A549 (cell line): ENCODE measurements around the gene DBNDD1.

Experiments used
- EP300 ChIP-seq, 2 experiments: fragments of >200 bp; sonication (Bioruptor Twin); formaldehyde crosslinking; IDR thresholded peaks; 2 replicates in 1 of 2; 3 replicates in 1 of 2; pipeline ENCODE4 v1.6.1; 2016 to 2017
- NFE2L2 ChIP-seq: fragments of 150-350 bp; conservative IDR thresholded peaks from 2 replicates; pipeline ENCODE4 v1.6.1; 2014; ENCODE audit warnings: low read length
- POLR2A ChIP-seq: IDR thresholded peaks from 2 replicates; pipeline ENCODE4 v1.6.1; 2012; ENCODE audit warnings: mild to moderate bottlenecking, low read length
- RCOR1 ChIP-seq: fragments of 150-350 bp; IDR thresholded peaks from 2 replicates; pipeline ENCODE4 v1.6.1; 2014; ENCODE audit warnings: antibody characterized with exemption, low read length, low read depth
- RFX5 ChIP-seq: fragments of 450-650 bp; IDR thresholded peaks from 2 replicates; pipeline ENCODE4 v1.7.1; 2014; ENCODE audit warnings: antibody characterized with exemption, mild to moderate bottlenecking, moderate library complexity
- ZFP36 ChIP-seq: fragments of 450-650 bp; IDR thresholded peaks from 2 replicates; pipeline ENCODE4 v1.6.1; 2014; ENCODE audit warnings: borderline replicate concordance; ENCODE audit not compliant: partially characterized antibody
- TF ChIP-seq, protein P1 (sequence below): fragments of >200 bp; sonication (Bioruptor Twin); formaldehyde crosslinking; IDR thresholded peaks from 3 replicates; pipeline ENCODE4 v1.5.1; 2016
- TF ChIP-seq, protein P2 (sequence below): fragments of >200 bp; sonication (Bioruptor Twin); formaldehyde crosslinking; IDR thresholded peaks from 3 replicates; pipeline ENCODE4 v1.6.1; 2016

DNA sequence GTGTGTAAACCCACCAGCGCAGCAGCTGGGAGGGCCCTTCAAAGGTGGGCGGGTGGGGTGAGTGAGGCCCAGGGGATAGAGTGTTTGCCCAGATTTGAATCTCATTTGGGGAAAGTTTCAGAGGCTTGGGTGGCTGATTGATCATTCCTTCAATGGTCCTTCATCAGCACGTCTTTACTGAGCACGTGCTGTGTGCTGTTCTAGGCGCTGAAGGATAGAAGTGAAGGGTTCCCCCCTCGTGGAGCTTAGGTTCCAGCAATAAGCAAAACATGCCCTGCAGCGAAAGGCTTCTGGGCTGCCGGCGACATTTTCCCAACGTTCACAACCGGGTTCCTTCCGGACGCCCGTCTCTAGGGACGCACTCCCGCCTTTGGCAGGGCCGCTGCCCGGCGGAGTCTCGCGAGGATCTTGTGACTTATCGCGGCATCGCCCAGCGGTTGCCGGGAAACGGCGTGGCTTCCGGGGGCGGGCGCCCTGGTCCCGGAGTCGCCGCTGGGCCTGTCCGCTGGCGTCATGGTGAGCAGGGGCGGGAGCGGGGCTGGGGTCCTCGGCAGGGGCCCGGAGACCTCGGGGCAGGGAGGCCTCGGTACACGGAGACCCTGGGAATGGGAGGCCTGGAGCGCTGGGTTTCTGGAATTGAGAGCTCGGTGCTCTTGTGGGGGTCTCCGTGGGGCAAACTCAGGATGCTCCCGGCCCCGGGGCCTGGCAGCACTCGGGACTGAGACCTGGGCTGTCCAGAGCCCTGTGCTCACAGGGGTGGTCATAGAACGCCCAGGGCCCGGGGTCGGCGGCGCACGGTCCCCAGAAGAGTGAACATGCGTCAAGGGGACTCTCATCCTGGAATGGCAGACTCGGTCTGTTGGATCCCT is 3.2 kb upstream of the DBNDD1 start:
- TF ChIP-seq, protein P1, sequence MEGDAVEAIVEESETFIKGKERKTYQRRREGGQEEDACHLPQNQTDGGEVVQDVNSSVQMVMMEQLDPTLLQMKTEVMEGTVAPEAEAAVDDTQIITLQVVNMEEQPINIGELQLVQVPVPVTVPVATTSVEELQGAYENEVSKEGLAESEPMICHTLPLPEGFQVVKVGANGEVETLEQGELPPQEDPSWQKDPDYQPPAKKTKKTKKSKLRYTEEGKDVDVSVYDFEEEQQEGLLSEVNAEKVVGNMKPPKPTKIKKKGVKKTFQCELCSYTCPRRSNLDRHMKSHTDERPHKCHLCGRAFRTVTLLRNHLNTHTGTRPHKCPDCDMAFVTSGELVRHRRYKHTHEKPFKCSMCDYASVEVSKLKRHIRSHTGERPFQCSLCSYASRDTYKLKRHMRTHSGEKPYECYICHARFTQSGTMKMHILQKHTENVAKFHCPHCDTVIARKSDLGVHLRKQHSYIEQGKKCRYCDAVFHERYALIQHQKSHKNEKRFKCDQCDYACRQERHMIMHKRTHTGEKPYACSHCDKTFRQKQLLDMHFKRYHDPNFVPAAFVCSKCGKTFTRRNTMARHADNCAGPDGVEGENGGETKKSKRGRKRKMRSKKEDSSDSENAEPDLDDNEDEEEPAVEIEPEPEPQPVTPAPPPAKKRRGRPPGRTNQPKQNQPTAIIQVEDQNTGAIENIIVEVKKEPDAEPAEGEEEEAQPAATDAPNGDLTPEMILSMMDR: no peak
- TF ChIP-seq NFE2L2 (no peak), ZFP36 (no peak), POLR2A (peak; percentile 70), RFX5 (no peak), EP300 (IDR thresholded peaks at IDR 0.05) (no peak), RCOR1 (no peak)
- TF ChIP-seq, protein P2, sequence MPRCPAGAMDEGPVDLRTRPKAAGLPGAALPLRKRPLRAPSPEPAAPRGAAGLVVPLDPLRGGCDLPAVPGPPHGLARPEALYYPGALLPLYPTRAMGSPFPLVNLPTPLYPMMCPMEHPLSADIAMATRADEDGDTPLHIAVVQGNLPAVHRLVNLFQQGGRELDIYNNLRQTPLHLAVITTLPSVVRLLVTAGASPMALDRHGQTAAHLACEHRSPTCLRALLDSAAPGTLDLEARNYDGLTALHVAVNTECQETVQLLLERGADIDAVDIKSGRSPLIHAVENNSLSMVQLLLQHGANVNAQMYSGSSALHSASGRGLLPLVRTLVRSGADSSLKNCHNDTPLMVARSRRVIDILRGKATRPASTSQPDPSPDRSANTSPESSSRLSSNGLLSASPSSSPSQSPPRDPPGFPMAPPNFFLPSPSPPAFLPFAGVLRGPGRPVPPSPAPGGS: no peak
